ENCODE measurements around the gene MTOR.

DNA sequence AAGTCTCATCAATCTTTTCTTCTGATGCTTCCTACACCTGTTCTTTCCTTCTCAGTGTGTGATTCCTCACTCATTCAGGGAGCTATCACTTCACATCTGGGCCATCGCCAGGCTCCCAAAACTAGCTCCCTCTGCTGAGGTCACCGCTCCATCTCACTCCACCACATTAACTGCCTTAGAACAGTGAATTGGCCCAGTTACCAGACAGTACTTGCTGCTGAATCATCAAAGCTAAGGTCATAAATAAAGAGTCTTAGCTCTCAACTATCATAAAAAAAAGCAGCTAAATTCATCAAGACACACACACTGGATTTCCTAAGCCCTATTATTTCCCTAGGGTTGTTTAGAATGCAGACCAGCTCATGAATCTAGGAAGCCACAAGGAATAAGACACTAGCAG lies 183.7 kb downstream of the MTOR start:
- TF ChIP-seq EP300 (IDR thresholded peaks at IDR 0.05; ENCODE audit: borderline replicate concordance in 1 of 2, low read depth in 2 of 2, low read length in 2 of 2) (no peak), CBX5 (IDR thresholded peaks at IDR 0.05; ENCODE audit: low read depth, low read length) (no peak), POLR2A (IDR thresholded peaks at IDR 0.05; ENCODE audit: control extremely low read depth in 1 of 2, low read depth in 2 of 2, low read length in 2 of 2) (no peak), TAF1 (IDR thresholded peaks at IDR 0.05; ENCODE audit: low read depth, low read length) (no peak), CHD1 (IDR thresholded peaks at IDR 0.05; ENCODE audit: low read depth, low read length) (no peak), POLR2AphosphoS5 (IDR thresholded peaks at IDR 0.05; ENCODE audit: low read depth, low read length) (no peak), SP1 (IDR thresholded peaks at IDR 0.05; ENCODE audit: low read depth, low read length) (no peak), YY1 (IDR thresholded peaks at IDR 0.05; ENCODE audit: low read depth, low read length) (no peak), EGR1 (IDR thresholded peaks at IDR 0.05; ENCODE audit: borderline replicate concordance, low read depth, low read length) (no peak), SIN3A (conservative IDR thresholded peaks at IDR 0.05 in 1 of 2, IDR thresholded peaks at IDR 0.05 in 1 of 2; ENCODE audit: low read depth in 1 of 2, low read length in 2 of 2) (no peak)
- TF ChIP-seq, protein P1, sequence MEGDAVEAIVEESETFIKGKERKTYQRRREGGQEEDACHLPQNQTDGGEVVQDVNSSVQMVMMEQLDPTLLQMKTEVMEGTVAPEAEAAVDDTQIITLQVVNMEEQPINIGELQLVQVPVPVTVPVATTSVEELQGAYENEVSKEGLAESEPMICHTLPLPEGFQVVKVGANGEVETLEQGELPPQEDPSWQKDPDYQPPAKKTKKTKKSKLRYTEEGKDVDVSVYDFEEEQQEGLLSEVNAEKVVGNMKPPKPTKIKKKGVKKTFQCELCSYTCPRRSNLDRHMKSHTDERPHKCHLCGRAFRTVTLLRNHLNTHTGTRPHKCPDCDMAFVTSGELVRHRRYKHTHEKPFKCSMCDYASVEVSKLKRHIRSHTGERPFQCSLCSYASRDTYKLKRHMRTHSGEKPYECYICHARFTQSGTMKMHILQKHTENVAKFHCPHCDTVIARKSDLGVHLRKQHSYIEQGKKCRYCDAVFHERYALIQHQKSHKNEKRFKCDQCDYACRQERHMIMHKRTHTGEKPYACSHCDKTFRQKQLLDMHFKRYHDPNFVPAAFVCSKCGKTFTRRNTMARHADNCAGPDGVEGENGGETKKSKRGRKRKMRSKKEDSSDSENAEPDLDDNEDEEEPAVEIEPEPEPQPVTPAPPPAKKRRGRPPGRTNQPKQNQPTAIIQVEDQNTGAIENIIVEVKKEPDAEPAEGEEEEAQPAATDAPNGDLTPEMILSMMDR (IDR thresholded peaks at IDR 0.05; ENCODE audit: control extremely low read depth in 1 of 3, insufficient read depth in 1 of 3, low read depth in 1 of 3, low read length in 3 of 3): no peak
- TF ChIP-seq, protein P2, sequence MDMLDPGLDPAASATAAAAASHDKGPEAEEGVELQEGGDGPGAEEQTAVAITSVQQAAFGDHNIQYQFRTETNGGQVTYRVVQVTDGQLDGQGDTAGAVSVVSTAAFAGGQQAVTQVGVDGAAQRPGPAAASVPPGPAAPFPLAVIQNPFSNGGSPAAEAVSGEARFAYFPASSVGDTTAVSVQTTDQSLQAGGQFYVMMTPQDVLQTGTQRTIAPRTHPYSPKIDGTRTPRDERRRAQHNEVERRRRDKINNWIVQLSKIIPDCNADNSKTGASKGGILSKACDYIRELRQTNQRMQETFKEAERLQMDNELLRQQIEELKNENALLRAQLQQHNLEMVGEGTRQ (IDR thresholded peaks at IDR 0.05; ENCODE audit: low read length): no peak

All from H1 (cell line).